Measurements from ENCODE around the gene SAG.
"Not testable (repeated sequence)": the region's sequence is repeated elsewhere in the genome, so short reads cannot be mapped to it uniquely, and the experiment has no call there.

SAG gene

DNA sequence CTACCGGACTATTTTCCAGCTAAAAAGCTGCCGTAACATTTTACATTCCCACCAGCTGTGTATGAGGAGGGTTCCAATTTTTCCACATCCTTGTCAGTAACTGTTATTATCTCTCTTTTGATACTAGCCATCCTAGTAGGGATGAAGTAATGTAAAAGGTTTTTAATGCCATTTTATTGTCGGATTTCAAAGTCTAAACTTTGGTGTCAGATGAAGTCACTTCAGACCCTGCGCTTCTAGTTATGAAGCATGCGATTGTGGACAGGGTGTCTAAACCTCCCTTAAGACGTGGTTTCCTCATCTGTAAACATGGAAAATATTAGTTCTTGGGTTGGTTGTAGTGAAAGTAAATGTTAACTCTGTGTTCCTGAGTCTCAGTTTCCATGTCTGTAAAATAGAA, 51.3 kb downstream of the SAG start:
- DNase-seq = no peak

DNA sequence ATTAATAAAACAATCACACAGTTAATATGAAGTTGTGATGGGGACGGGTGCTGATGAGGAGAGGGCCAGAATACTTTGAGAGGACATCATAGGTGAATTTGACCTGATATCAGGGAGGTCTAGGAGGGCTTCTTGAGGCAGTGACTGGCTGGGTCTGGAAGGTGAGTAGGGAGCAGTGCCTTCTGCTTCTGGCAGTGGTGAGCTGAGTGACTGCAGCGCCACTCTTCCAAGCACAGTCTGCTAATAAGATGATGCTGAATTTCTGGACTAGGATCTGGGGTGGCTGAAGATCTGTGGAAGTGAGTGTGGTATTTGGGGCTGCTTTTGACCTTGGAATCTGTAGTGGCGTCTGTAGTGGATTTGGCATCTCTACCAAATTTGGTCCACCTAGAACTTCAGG, 52.2 kb downstream of the SAG start:
- no peak for DNase-seq

DNA sequence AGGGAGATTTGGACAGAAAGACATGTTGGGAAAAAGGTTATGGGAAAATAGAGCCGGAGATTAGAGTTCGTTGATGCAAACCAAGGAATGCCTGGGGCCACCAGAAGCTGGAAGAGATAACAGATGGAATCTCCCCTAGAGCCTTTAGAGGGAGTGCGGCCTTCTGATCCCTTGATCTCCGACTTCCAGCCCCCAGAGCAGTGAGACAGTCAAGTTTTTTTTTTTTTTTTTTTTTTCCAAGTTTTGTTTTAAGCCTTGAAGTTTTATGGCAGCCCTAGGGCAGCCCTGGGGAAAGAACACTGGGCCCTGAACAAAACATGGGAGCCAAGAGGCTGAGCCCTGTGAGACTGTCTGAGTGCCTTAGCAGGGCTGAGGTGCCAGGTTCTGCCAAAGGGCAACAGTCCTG, 53.2 kb downstream of the SAG start:
- DNase-seq = no peak

DNA sequence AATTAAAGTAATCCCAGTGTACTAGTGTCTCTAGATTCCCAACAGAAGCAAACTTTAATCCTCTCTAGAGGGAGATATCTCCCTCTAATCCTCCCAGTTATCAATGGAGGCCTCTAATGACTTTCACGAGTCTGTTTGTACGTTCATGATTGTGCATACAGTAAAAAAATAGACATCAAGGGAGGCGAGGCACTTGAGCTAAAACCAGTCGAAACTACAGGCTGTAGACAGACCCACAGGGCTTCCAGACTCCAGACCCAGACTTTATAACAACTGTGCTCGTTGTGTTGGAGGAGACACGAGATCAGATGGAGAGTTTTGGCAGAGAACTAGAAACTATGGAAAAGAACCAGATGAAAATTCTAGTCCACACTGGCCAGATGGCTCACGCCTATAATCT, 53.7 kb downstream of the SAG start:
- no peak for DNase-seq

DNA sequence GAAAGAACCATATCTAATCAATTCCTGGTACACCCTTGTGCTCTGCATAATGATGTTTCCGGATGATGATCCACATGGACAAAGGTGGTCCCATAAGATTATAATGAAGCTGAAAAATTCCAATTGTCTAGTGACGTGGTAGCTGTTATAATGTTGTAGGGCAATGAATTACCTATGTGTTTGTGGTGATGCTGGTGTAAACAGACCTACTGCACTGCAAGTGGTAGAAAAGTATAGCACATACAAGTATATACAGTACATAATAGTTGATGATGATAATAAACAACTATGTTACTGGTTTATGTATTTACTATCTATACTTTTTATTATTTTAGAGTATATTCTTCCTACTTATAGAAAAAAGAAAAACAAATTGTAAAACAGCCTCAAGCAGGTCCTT, 55.1 kb downstream of the SAG start:
- no peak for DNase-seq

DNA sequence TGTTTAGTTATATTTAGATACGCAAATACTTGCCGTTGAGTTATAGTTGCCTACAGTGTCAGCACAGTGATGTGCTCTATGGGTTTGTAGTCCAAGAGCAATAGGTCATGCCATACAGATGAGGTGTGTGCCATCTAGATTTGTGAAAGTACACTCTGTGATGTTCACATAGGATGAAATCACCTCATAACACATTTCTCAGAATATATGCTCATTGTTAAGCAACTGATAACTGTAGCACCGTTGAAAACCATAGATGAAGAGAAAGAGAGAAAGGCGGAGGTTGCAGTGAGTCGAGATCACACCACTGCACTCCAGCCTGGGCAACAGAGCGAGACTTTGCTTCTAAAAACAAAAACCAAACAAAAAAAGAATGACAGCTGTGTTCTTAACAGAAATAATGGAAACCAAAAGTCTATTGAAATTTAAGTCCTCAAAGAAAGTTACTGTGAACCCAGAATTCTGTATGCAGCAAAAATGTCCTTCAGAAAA, 56.2 kb downstream of the SAG start:
- DNase-seq = no peak

DNA sequence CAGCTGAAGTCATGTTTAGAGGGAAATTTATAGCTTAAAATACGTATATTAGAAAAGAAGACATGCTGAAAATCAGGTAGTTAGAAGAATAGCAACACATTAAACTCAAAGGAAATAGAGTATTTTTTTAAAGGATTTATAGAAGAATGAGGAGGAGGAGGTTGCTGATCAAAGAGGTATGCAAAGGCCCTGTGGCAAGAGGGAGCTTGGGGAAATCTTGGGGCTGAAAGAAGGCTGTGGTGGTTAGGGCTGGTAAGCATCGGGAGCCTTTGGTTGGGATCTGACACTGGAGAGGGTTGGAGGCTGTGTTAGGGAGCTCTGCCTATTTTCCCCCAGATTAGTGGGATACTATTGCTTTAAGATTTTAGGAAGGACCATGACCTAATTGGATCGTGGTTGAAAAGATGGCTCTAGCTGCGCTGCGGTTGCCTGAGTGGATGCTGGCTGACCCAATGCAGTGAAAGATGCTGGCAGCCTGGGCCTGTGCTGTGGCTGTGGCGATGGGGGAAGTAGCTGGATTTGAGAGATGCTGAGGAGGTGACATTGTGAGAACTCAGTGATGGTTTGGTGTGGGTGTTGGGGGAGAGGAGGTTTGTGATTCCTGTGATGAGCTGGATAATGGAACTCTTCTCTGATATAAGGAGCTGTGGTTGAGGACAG, 58.4 kb downstream of the SAG start:
- no peak for DNase-seq

DNA sequence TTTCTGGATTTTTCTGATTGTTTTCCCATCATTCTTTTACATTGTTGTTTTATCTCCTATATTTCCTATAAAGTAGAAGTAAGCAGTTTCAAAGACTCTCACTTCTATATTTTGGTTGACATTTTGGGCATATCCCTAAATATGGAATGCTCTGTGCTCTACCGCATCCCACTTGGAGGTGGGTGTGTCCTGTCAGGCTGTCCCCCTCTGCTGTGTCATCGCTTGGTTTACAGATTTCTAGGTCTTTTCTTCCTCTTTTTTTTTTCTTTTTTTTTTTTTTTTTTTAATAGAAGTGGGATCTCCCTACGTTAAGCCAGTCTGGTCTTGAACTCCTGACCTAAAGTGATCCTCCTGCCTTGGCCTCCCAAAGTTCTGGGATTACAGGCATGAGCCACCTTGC, 60.0 kb downstream of the SAG start:
- DNase-seq = no peak

DNA sequence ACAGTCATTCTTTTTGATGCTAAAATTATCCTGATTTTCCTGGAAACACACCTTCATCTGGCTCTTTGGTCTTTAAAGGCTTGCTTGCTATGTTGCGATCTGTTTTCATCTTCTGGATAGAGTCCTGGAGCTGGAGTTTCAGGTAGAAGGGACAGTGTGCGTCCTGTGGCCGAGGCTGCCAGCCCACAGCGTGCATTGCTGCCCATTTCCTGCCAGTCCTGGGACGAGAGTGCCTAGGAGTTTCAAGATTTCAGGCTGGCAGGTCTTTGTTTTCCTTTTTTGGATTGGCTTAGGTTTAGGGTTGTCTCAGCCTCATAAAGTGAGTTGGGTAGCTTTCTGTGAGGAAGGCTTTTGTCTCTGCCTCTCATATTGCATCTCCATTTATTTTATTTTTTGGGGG, 61.1 kb downstream of the SAG start:
- DNase-seq = no peak

DNA sequence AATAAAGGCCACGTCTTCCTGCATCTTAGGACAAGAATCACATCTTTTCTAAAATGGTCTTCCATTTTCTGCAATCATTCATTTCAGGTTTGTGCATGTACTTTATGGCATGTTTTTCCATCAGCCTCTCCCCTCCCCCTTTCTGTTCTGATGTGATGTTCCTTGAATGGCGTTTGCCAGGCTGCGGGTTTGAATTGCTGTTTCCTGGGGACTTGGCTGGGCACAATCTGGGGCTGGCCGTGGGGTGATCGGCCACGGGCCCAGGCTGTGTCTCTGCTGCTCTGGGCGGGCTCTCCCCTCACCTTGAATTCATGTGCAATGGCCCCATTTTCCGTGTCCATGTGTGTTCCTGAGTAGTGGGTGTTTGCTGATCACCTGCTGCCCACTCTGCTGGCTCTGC, 61.8 kb downstream of the SAG start:
- no peak for DNase-seq

DNA sequence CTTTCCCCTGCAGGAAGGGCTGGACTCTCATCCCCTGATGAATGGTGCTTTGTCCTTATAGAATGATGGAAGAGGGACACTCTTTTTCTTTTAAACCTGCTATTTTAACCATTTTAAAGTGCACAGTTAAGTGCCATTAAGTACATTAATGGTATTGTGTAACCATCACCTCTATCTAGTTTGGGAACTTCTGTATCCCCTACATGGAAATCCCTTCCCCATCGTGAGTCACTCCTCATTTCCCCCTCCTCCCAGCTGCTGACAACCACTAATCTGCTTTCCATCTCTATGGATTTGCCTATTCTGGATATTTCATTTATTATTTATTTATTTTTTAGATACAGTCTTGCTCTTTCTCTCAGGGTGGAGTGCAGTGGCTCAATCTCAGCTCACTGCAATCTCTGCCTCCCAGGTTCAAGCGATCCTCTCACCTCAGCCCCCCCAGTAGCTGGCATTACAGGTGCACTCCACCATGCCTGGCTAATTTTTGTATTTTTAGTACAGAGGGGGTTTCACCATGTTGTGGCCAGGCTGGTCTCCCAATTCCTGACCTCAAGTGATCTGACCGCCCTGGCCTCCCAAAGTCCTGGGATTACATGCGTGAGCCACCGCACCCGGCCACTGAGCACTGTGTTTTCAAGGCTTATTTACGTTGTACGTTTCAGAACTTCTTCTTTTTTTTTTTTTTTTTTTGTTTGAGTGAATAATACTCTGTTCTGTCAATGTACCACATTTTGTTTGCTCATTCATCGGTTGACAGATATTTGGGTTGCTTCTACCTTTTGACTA, 62.5 kb downstream of the SAG start:
- no peak for DNase-seq

DNA sequence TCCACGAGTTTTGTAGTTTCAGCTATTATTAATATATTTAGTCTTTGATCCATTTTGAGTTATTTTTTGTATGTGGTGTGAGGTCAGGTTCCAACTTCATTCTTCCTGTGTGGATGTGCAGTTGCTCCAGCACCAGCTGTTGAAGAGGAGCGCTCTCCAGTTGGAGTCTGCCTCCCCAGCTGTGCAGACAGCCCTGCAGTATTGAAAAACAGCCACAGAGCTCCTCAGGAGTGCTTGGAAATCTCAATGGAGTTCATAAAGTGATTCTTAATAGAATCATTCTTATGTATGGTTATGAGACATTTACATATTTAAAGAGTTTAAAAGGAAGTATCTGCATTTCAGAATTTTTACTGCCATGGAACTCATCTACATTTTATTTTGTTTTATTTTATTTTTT, 64.0 kb downstream of the SAG start:
- no peak for DNase-seq

DNA sequence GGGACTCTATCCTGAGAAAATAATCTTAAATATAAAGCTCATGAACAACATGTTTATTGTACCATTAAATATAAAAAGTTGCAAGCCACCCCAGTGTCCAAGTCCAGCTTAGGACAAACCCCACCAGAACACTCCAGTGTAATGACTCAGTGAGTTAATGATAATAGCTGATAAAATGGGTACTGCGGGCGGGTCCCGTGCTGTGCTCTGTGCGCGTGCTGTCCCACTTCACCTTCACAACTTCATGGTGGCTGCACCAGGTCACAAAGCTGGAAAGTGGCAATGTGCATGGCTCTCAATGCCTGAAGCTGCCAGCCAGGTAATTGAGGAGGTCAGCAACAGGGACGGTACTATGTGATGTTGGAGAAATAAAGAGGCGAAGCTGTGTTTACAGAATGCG, 65.2 kb downstream of the SAG start:
- DNase-seq = no peak

DNA sequence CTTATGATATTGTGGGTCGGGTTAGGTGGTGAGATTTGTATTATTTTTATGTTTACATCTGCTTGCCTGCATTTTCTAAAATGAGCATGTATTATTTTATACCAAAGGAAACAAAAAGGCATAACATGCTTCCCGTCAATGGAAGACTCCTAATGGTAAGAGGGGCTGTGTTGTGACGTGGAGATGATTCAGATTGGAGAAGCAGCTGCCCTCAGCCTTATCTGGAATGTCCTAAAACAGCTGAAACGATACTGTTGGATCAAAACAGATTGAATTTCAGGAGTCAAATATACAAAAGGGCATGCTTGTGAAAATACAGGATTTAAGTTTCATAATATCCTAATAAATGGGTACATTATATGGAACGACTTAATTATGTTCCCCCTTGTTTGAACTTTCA, 65.7 kb downstream of the SAG start:
- no peak for DNase-seq

DNA sequence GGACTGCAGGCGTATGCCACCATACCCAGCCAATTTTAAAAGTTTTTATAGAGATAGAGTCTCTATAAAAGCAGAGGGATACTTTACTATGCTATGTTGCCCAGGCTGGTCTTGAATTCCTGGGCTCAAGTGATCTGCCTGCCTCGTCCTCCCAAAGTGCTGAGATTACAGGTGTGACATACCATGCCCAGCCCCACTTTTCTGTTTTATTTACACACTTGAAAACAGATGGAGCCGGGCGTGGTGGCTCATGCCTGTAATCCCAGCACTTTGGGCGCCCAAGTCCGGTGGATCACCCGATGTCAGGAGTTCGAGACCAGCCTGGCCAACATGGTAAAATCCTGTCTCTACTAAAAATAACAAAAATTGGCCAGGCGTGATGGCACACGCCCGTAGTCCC, 67.2 kb downstream of the SAG start:
- DNase-seq = not testable (repeated sequence)

DNA sequence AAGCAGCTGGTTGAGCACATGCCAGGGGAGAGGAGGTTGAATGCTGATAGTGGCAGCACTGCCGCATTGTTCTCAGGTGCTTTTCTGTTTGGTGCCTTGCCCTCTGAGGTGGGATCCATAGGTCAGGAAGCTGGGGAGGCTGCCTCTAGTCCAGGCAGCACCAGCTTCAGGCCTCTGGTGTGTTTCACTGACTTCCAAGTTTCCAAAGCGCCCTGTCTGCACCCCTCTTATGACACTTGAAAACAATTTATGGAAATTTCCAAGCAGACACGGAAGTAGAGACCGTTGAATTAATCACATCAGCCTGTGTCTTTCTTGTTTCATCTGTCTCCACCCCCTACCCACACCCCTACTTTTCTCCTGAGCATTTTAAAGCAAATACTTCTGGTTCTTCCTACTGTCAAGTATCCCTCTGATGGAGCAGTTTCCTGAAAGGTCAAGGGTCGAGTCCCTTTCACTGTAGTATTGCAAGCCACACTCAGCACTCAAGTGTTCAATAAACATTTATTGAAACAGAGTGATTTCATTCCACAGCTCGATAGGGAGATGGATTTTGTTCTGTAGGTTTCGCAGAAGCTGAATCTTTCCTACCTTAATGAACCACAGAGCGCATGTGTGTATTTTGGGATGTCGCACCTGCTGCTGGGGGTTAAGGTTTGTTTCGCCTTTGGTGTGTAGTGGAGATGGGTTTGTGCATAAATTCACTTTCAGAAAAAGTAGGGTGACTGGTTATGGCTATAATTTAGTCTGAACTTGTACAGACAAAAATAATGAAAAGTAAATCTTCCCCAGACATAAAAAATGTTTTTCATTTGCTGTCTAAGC, 68.1 kb downstream of the SAG start:
- no peak for DNase-seq

DNA sequence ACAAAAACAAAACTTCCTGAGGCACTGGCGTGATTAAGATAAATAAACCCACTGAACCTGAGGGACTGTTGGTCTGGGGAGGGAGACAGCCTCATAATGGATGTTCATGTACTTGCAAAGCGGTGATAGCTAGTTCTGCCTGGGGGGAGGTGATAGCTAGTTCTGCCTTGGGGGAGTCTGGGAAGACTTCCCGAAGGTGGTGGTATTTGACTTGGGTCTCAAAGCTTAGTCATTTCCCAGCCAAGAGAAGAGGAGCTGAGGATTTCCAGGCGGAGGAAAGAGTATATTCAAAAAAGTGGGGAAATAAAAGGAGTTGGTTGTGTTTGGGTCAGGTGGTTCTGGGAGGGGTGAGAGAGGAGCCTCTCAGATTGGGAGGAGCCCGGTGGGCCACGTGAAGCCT, 71.4 kb downstream of the SAG start:
- no peak for DNase-seq

DNA sequence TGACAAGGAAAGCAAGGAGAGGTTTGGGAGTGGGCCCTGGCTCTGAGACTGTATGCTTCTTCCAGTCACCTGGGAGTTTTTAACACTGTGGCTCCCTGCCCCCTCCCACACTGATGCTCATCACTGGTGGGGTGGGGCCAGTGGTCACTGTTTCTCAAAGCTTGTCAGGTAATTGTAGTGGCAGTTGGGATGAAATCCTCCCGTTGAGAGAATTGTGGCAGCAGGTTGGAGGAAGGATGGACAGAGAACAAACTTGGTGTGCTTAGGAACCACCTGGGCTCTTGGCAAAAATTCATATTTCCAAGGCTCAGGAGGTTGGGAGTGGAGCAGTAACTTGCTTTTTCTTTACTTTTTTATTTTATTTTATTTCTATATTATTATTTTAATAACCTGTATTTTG, 71.8 kb downstream of the SAG start:
- DNase-seq = no peak

DNA sequence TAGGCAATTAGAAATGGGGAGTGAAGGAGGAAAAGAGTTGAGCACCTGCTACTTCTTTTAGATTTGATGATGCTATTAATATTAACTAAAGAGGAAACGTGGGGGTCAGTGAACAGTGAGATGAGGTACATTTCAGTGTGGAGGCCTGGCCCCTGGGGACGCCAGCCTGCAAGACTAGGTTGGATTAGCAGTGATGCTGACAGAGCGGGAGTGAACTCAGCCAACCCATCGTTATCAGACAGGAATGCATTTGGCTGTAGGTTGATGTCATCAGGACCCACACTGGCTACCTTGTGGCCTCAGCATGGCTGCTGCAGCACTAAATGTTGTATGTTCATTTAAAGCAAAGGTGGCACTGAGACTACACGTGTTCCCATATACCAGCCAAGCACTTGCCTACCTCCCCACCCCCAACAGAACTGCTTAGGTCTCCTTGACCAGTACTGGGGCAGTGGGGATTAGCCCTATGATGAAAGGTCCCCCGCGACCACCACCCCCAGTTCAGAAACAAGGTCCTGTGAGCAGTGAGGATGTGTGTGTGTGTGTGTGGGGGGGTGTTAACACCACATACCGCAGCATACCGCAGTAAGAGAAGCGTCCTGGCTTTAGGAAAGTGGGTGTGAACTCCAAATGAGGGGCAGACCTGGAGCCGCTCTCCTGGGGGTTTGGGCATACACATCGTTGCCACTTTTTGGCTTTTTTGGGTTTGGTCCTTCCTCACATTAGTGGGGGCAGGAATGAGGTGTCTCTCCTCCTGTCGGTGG, 72.7 kb downstream of the SAG start:
- no peak for DNase-seq

DNA sequence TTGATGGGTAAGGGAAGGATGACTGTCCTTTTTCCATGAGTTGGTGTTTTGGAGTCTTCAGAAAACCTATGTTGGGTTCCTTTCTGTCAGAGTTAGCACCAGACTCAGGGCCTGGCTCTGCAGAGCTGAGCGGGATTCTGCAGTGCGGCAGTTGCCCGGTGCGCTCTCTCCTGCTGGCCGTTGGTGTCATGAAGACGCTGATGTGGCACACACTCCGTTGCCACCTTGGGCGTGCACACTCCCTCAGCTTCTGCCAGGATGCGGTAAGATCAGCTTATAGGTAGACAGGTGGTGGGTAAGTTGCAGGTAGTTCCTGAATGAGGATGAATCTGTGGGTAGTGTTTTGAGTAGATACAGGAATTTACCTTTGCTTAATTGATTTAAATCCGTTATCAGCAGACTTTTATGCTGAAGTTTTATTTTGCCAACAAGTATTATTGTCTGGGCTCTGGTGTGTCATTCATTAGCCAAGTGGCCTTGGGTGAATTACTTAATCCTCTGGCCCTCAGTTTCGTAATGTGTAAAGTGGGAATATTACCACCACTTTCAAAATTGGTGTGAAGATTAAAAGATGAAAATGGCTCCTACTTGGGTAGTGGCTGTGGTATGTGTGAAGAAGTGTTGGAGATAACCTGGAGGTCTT, 73.5 kb downstream of the SAG start:
- DNase-seq = no peak

DNA sequence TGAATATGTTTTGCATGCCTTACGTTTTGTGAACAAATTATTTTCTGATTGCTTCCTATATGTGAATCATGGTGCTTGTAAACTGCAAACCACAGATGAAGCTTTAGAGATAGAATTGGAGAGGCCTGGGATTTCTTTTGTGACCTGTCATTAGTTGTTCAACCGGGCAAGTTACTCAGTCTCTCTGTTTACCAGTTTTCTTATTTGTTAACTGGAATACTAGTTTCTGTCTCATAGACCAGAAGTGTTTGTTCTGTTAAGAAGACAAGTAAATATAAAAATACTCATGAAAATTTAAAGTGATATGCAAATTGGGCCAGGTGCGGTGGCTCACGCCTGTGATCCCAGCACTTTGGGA, 74.0 kb downstream of the SAG start:
- no peak for DNase-seq

DNA sequence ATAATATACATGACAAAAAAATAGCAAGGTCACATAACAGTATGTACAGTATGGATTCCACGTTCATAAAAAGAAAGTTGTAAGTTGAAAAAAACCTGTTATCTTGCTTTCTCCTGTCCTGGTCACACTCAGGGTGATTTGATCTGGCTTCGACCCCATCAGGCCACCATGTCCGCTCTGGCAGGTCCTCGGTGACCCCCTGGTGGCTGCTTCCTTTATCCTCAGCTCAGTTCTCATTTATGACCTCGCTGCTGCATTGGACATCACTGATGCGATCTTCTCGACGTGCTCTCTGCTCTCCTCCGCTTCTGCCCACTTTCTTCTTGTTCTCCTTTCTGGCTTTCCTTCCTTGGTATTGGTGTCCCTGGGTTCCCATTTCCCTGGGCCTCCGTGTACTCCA, 76.4 kb downstream of the SAG start:
- no peak for DNase-seq
